HepG2 (cell line): Measurements from ENCODE around the gene ZNF273. TPM values are rescaled to one million over a fixed set of nuclear protein-coding genes. Genes with fewer than 3 reads are reported as not detected.

Experiments used
- ATAC-seq: fragments of 200-7000 bp; cut with Tn5 transposase; 3 replicates; pipeline ENCODE4 v1.9.1; 2020; ENCODE audit warnings: mild to moderate bottlenecking, moderate library complexity
- BruUV-seq: library from RNA; stranded (reverse); fragments of 400-500 nt; replicated peaks from 2 replicates; lab custom pipeline; 2021; lab: Mats Ljungman, UMichigan
- CTCF ChIA-PET: fragments of 300-600 bp; formaldehyde crosslinking; extraction: SDS; loops from one replicate; lab custom pipeline; 2021; ENCODE audit warnings: low total read pairs, inconsistent platforms, low intra/inter-chr PET ratio; lab: Yijun Ruan, JAX
- POLR2A ChIA-PET: fragments of 350-600 bp; sonication (Branson Sonifier 250); formaldehyde crosslinking; loops from one replicate; lab custom pipeline; 2020; ENCODE audit warnings: antibody characterized with exemption, inconsistent platforms; lab: Yijun Ruan, JAX
- DNase-seq: peaks from one replicate; pipeline ENCODE4 v3.0.0-alpha.2; 2015; ENCODE audit warnings: low spot score
- FAIRE-seq: peaks from 3 replicates; lab custom pipeline; 2011; peaks lifted over from hg19 to GRCh38; lab: Jason Lieb, UNC
- H2AFZ ChIP-seq: one replicate; pipeline ENCODE4 v1.6.1; 2011; ENCODE audit warnings: low read length, inconsistent platforms
- H3K27ac ChIP-seq: fragments of 300-600 bp; 3 replicates; pipeline ENCODE4 v1.8.0; 2011; ENCODE audit warnings: mixed run types, mild to moderate bottlenecking, mixed read lengths, low read length, inconsistent platforms; ENCODE audit not compliant: insufficient read depth; ENCODE audit errors: extremely low read length
- H3K27me3 ChIP-seq, 2 experiments: fragments of 200-600 bp in 1 of 2; 2 replicates in 1 of 2; 3 replicates in 1 of 2; pipeline versions ENCODE4 v1.6.0 to v1.8.0; 2011; ENCODE audit warnings: low read length in 2 of 2, mild to moderate bottlenecking in 2 of 2, moderate library complexity in 2 of 2, inconsistent platforms in 1 of 2; ENCODE audit not compliant: insufficient read depth in 2 of 2, control insufficient read depth in 1 of 2
- H3K36me3 ChIP-seq, 2 experiments: fragments of 200-600 bp in 1 of 2; replicated peaks in 1 of 2; 2 replicates in 1 of 2; 3 replicates in 1 of 2; pipeline versions ENCODE4 v1.5.1 to v1.8.0; 2011; ENCODE audit warnings: low read length in 2 of 2, inconsistent platforms in 1 of 2; ENCODE audit not compliant: insufficient read depth in 2 of 2, control insufficient read depth in 1 of 2
- H3K4me1 ChIP-seq: 2 replicates; pipeline ENCODE4 v1.5.1; 2012; ENCODE audit warnings: low read length, inconsistent platforms; ENCODE audit not compliant: insufficient read depth
- H3K4me2 ChIP-seq: 2 replicates; pipeline ENCODE4 v1.6.0; 2011; ENCODE audit warnings: low read depth, low read length, inconsistent platforms
- H3K4me3 ChIP-seq, 3 experiments: fragments of 200-600 bp in 1 of 3; sonication (generic), shearing (Covaris generic) in 1 of 3; replicated peaks in 1 of 3; 2 replicates each; pipeline ENCODE4 v1.5.1; 2011 to 2016; ENCODE audit warnings: low read length in 3 of 3, inconsistent platforms in 2 of 3, low read depth in 2 of 3, mild to moderate bottlenecking in 2 of 3, control low read depth in 1 of 3, mixed read lengths in 1 of 3; ENCODE audit not compliant: insufficient read depth in 1 of 3
- H3K79me2 ChIP-seq: one replicate; pipeline ENCODE4 v1.6.1; 2011; ENCODE audit warnings: low read length, inconsistent platforms; ENCODE audit not compliant: insufficient read depth
- H3K9ac ChIP-seq: 2 replicates; pipeline ENCODE4 v1.6.0; 2011; ENCODE audit warnings: mild to moderate bottlenecking, low read depth, low read length, inconsistent platforms; ENCODE audit not compliant: insufficient read depth
- H3K9me3 ChIP-seq: 2 replicates; pipeline ENCODE4 v1.5.1; 2012; ENCODE audit warnings: mild to moderate bottlenecking, low read length
- H4K20me1 ChIP-seq: 2 replicates; pipeline ENCODE4 v1.6.0; 2011; ENCODE audit warnings: inconsistent platforms, mild to moderate bottlenecking, low read length, moderate library complexity; ENCODE audit not compliant: insufficient read depth
- ATF2 ChIP-seq: sonication (generic); formaldehyde crosslinking; IDR thresholded peaks from 2 replicates; pipeline ENCODE4 v1.4.0; 2020; ENCODE audit warnings: missing genetic modification reagents
- HNRNPLL ChIP-seq: fragments of 200-400 bp; formaldehyde crosslinking; IDR thresholded peaks from 2 replicates; pipeline ENCODE4 v1.6.1; 2017; ENCODE audit warnings: mild to moderate bottlenecking, low read depth, low read length; ENCODE audit not compliant: poor library complexity, severe bottlenecking
- PCBP1 ChIP-seq: fragments of 200-400 bp; formaldehyde crosslinking; IDR thresholded peaks from 2 replicates; pipeline ENCODE4 v1.6.1; 2017; ENCODE audit warnings: mild to moderate bottlenecking, low read depth, low read length, borderline replicate concordance
- TOPORS ChIP-seq: sonication (generic); formaldehyde crosslinking; IDR thresholded peaks from 2 replicates; pipeline ENCODE4 v1.8.0; 2023; ENCODE audit warnings: mild to moderate bottlenecking, missing genetic modification reagents
- ZBTB8A ChIP-seq: sonication (generic); formaldehyde crosslinking; IDR thresholded peaks from 2 replicates; pipeline ENCODE4 v1.4.0; 2020; ENCODE audit warnings: mild to moderate bottlenecking, low read depth, missing genetic modification reagents, borderline replicate concordance
- ZFP41 ChIP-seq: sonication (generic); formaldehyde crosslinking; IDR thresholded peaks from 2 replicates; pipeline ENCODE4 v1.4.0; 2020; ENCODE audit warnings: mild to moderate bottlenecking, missing genetic modification reagents, borderline replicate concordance
- ZKSCAN1 ChIP-seq: fragments of 150-350 bp; IDR thresholded peaks from 2 replicates; pipeline ENCODE4 v1.6.1; 2014; ENCODE audit warnings: low read length
- ZNF569 ChIP-seq: sonication (generic); formaldehyde crosslinking; IDR thresholded peaks from 2 replicates; pipeline ENCODE4 v1.5.0; 2020; ENCODE audit warnings: mild to moderate bottlenecking, missing genetic modification reagents, moderate library complexity, borderline replicate concordance
- ZNF737 ChIP-seq: sonication (generic); formaldehyde crosslinking; IDR thresholded peaks from 2 replicates; pipeline ENCODE4 v1.5.0; 2020; ENCODE audit warnings: missing genetic modification reagents, mild to moderate bottlenecking, borderline replicate concordance
- WGBS: methylation state at CpG from one replicate; pipeline ENCODE4 v1.1.6; 2017; ENCODE audit warnings: low lambda C conversion rate; 5-methylcytosine and 5-hydroxymethylcytosine counted together
- in situ Hi-C: cut with HindIII; loops from 2 replicates; pipeline ENCODE4 v1.10.0; 2017; ENCODE audit warnings: low pct_unique_long_range_greater_than_20kb; ENCODE audit not compliant: extremely low pct_ligation_motif_present
- intact Hi-C: fragments of 100-400 bp; cut with micrococcal nuclease; formaldehyde crosslinking; loops from one replicate; pipeline ENCODE4 v1.10.0; 2022; ENCODE audit not compliant: unreplicated experiment
- polyA plus RNA-seq, 8 experiments: library from polyadenylated mRNA; depleted of rRNA in 3 of 8; stranded (reverse) in 7 of 8; unstranded in 1 of 8; fragments of >200 nt; fragmentation: Illumina TruSeq in 4 of 8; extraction: Trizol in 4 of 8; gene quantifications; 2 replicates each; pipeline versions ENCODE4 v1.2.1 to v1.2.3, GENCODE V29; 2011 to 2016; ENCODE audit warnings: low read depth in 4 of 8, missing spikeins in 1 of 8, mixed read lengths in 1 of 8; ENCODE audit not compliant: insufficient read depth in 1 of 8
- total RNA-seq, 5 experiments: library from RNA; depleted of rRNA; stranded (reverse); fragments of >200 nt; fragmentation: Illumina TruSeq; extraction: Trizol; gene quantifications; 2 replicates each; pipeline ENCODE4 v1.2.3, GENCODE V29; 2016; ENCODE audit warnings: low read depth in 1 of 5

The ZNF273 gene
- total and polyA plus RNA-seq, 2 of the 13 experiments (the other 11 are each of a cell fraction or from before 2014, with no cell fraction given), result 1.7 to 5.8 TPM

- H4K20me1 ChIP-seq, result peaks cover 2% of the 10 kb centered on the region; the same call in 1 of the 2 replicates
- H3K36me3 ChIP-seq, result no peaks in the 10 kb centered on the region
- H3K27me3 ChIP-seq, result no peaks in the 10 kb centered on the region
- H3K4me1 ChIP-seq, result peaks cover 44% of the 10 kb centered on the region
- DNase-seq (no peak), ATAC-seq (no peak), FAIRE-seq (no peak)
- no peak overlapping the region for H2AFZ ChIP-seq
- H3K27ac ChIP-seq, result peak overlapping the region; percentile 13
- intact Hi-C loops, result no loop called here
- H3K9ac ChIP-seq, result no peak overlapping the region
- H3K4me2 ChIP-seq, result no peak overlapping the region
- peaks cover 60% of the 10 kb centered on the region for H3K79me2 ChIP-seq
- in situ Hi-C loops, result no loop called here
- CTCF ChIA-PET, result no interaction called here
- BruUV-seq, result no TSS peak
- TF ChIP-seq ZKSCAN1 (no peak), ATF2 (no peak), PCBP1 (no peak), ZBTB8A (CRISPR knock-in tag) (no peak), TOPORS (CRISPR knock-in tag) (no peak), ZNF569 (CRISPR knock-in tag) (no peak), HNRNPLL (no peak), ZFP41 (no peak), ZNF737 (no peak)
- TF ChIP-seq, all 625 proteins: peak for 0
- Histone ChIP-seq H3K9me3 (no peaks in the 10 kb centered on the region; the same call in 1 of the 2 replicates), H3K4me3 (no peak overlapping the region)
- WGBS, result 77% methylated on average over 2 of the region's 2 CpGs
- POLR2A ChIA-PET, result no interaction called here
Observed at GRCh38 chr7:64908358-64908757, 5.3 kb downstream of the ZNF273 start.
